ENCODE results near the gene GATA1.

GRCh38 chrX:48787505-48788443 is 1.4 kb downstream of the GATA1 start:
- no peak for TF ChIP-seq CTCF (IDR thresholded peaks at IDR 0.05; ENCODE audit: borderline replicate concordance, extremely low read depth, low read length, poor library complexity, severe bottlenecking)
- TF ChIP-seq EZH2 (IDR thresholded peaks at IDR 0.05; ENCODE audit: borderline replicate concordance, low read depth, low read length, severe bottlenecking): no peak

Measured in DND-41 (cell line).